ENCODE data around the gene MIF4GD. TPM values are rescaled to one million over a fixed set of nuclear protein-coding genes. Genes with fewer than 3 reads are reported as not detected.

The MIF4GD gene
- total RNA-seq (2022; extraction: Qiagen RNA extraction; ENCODE audit: low read depth) = 33.8 to 37.5 TPM (median 36.9 TPM) in 5 replicates

GRCh38 chr17:75270966-75271232 is at the start of gene MIF4GD:
MIF4GD (minus strand) TSS chr17:75271231; CDS start chr17:75270195, 1,036 bp downstream.

GRCh38 chr17:75289115-75289831 is 18.2 kb upstream of the MIF4GD start, which contains the start of gene SLC25A19:
SLC25A19 (minus strand) TSS chr17:75289433; CDS start chr17:75286764, 2,669 bp downstream.

GRCh38 chr17:75261336-75262111 is 9.5 kb downstream of the MIF4GD start, which contains the start of the genes GGA3 and MRPS7:
GGA3 (minus strand) TSS chr17:75261606; CDS start chr17:75261587, 19 bp downstream.
MRPS7 (plus strand) TSS chr17:75261879; CDS start chr17:75261901, 22 bp downstream.

Other genes starting within 250 kb of the MIF4GD start
- 451 to 527 TPM (median 489 TPM) in 5 replicates for gene ATP5PD, start 224.3 kb downstream of the MIF4GD start, total RNA-seq (2022; extraction: Qiagen RNA extraction; ENCODE audit: low read depth)
- gene KCTD2, start 224.0 kb downstream of the MIF4GD start, total RNA-seq (2022; extraction: Qiagen RNA extraction; ENCODE audit: low read depth) = 28.0 to 29.8 TPM (median 29.0 TPM) in 5 replicates
- 23.9 to 31.5 TPM (median 27.3 TPM) in 5 replicates for gene SLC16A5, start 183.3 kb downstream of the MIF4GD start, total RNA-seq (2022; extraction: Qiagen RNA extraction; ENCODE audit: low read depth)
- gene ARMC7, start 161.3 kb downstream of the MIF4GD start, total RNA-seq (2022; extraction: Qiagen RNA extraction; ENCODE audit: low read depth) = 14.9 to 20.8 TPM (median 17.9 TPM) in 5 replicates
- 83.2 to 128 TPM (median 117 TPM) in 5 replicates for gene NT5C, start 139.5 kb downstream of the MIF4GD start, total RNA-seq (2022; extraction: Qiagen RNA extraction; ENCODE audit: low read depth)
- gene JPT1, start 116.7 kb downstream of the MIF4GD start, total RNA-seq (2022; extraction: Qiagen RNA extraction; ENCODE audit: low read depth) = 789 to 884 TPM (median 813 TPM) in 5 replicates
- 330 to 428 TPM (median 394 TPM) in 5 replicates for gene SUMO2, start 88.3 kb downstream of the MIF4GD start, total RNA-seq (2022; extraction: Qiagen RNA extraction; ENCODE audit: low read depth)
- 90.7 to 111 TPM (median 107 TPM) in 5 replicates for gene NUP85, start 65.6 kb downstream of the MIF4GD start, total RNA-seq (2022; extraction: Qiagen RNA extraction; ENCODE audit: low read depth)
- gene GGA3, start 9.6 kb downstream of the MIF4GD start, total RNA-seq (2022; extraction: Qiagen RNA extraction; ENCODE audit: low read depth) = 23.9 to 31.0 TPM (median 29.2 TPM) in 5 replicates
- gene MRPS7, start 9.4 kb downstream of the MIF4GD start, total RNA-seq (2022; extraction: Qiagen RNA extraction; ENCODE audit: low read depth) = 159 to 185 TPM (median 169 TPM) in 5 replicates
- gene SLC25A19, start 18.2 kb upstream of the MIF4GD start, total RNA-seq (2022; extraction: Qiagen RNA extraction; ENCODE audit: low read depth) = 20.0 to 23.1 TPM (median 22.8 TPM) in 5 replicates
- 87.7 to 118 TPM (median 107 TPM) in 5 replicates for gene GRB2, start 134.4 kb upstream of the MIF4GD start, total RNA-seq (2022; extraction: Qiagen RNA extraction; ENCODE audit: low read depth)
- gene TMEM94, start 185.4 kb upstream of the MIF4GD start, total RNA-seq (2022; extraction: Qiagen RNA extraction; ENCODE audit: low read depth) = 41.1 to 55.0 TPM (median 45.5 TPM) in 5 replicates
- gene CASKIN2, start 244.3 kb upstream of the MIF4GD start, total RNA-seq (2022; extraction: Qiagen RNA extraction; ENCODE audit: low read depth) = 8.2 to 12.4 TPM (median 11.1 TPM) in 5 replicates
- 26.6 to 51.1 TPM (median 43.3 TPM) in 5 replicates for gene TSEN54, start 245.3 kb upstream of the MIF4GD start, total RNA-seq (2022; extraction: Qiagen RNA extraction; ENCODE audit: low read depth)

All from A549 treated with DMSO at 1 μM for 4 hours (cell line).